SKM-1 treated with dmso at 0.1 percent for 144 hours (cell line): ENCODE measurements around the gene MB21D2.
A peak's percentile ranks its signal among the peaks of the same experiment; 100 is the strongest.
"Not testable (repeated sequence)": the region's sequence is repeated elsewhere in the genome, so short reads cannot be mapped to it uniquely, and the experiment has no call there.

Experiments
- DNase-seq: peaks from one replicate; lab custom pipeline; 2025; ENCODE audit not compliant: unreplicated experiment; lab: John Stamatoyannopoulos, UW

The MB21D2 gene, protein sequence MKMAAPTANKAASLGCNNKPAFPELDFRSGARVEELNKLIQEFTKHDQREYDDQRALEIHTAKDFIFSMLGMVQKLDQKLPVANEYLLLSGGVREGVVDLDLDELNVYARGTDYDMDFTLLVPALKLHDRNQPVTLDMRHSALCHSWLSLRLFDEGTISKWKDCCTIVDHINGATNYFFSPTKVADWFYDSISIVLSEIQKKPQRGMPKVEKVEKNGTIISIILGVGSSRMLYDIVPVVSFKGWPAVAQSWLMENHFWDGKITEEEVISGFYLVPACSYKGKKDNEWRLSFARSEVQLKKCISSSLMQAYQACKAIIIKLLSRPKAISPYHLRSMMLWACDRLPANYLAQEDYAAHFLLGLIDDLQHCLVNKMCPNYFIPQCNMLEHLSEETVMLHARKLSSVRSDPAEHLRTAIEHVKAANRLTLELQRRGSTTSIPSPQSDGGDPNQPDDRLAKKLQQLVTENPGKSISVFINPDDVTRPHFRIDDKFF

DNA sequence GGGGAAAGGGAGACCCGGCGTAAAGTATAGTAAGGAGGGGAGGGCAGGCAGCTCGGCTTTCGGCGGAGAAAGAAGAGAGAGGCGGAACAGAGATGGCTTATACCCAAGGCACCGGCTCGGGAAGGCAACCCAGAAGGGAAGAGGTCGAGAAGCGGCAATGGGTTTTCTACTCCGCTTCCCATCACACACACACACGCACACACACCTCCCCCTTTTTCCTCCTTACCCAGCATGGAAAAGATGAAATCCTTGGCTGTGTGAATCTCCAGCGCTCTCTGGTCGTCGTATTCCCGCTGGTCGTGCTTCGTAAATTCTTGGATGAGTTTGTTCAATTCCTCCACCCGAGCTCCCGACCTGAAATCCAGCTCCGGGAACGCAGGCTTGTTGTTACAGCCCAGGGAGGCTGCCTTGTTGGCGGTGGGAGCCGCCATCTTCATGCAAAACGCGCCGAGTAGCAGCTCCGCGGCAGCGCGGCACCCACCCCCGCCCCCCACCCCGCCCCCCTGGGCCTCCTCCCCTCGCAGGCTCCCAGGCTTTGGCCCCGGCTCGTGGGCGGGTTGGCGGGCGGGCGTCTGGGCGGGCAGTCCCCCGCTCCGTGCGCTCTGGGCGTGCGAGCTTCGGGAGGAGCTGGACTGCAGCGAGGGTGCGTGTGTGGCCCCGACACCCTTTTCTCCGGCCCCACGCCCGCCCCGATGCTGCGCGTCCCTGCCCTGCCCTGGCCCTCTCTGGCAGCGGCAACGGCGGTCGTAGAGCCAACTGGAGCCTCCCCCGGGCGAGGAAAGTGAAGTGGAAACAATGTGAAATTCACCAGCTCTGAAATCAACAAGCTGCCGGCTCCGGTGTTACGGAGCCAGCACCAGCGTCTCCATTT is at the start of gene MB21D2:
MB21D2 (minus strand) TSS at position 453 of the 871 bp plus-strand sequence; CDS start at position 437, 16 bp downstream.
- DNase-seq = peak; percentile 64

DNA sequence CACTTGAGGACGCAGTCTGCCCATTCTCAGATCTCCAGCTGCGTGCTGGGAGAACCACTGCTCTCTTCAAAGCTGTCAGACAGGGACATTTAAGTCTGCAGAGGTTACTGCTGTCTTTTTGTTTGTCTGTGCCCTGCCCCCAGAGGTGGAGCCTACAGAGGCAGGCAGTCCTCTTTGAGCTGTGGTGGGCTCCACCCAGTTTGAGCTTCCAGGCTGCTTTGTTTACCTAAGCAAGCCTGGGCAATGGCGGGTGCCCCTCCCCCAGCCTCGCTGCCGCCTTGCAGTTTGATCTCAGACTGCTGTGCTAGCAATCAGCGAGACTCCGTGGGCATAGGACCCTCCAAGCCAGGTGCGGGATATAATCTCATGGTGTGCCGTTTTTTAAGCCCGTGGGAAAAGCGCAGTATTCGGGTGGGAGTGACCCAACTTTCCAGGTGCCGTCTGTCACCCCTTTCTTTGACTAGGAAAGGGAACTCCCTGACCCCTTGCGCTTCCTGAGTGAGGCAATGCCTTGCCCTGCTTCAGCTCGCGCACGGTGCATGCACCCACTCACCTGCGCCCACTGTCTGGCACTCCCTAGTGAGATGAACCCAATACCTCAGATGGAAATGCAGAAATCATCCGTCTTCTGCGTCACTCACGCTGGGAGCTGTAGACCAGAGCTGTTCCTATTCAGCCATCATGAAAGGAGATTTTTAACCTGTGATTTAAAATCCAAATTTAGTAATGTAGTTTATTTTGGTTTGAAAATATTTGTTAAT is 47.5 kb upstream of the MB21D2 start:
- not testable (repeated sequence) for DNase-seq

DNA sequence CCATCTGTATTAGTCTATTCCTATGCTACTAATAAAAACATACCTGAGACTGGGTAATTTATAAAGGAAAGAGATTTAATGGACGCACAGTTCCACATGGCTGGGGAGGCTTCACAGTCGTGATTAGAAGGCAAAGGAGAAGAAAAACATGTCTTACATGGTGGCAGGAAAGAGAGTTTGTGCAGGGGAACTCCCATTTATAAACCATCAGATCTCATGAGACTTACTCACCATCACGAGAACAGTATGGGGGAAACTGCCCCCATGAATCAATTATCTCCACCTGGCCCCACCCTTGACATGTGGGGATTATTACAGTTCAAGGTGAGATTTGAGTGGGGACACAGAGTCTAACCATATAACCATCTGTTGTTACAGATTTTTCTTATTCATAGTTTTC is 42.1 kb upstream of the MB21D2 start:
- DNase-seq = no peak

DNA sequence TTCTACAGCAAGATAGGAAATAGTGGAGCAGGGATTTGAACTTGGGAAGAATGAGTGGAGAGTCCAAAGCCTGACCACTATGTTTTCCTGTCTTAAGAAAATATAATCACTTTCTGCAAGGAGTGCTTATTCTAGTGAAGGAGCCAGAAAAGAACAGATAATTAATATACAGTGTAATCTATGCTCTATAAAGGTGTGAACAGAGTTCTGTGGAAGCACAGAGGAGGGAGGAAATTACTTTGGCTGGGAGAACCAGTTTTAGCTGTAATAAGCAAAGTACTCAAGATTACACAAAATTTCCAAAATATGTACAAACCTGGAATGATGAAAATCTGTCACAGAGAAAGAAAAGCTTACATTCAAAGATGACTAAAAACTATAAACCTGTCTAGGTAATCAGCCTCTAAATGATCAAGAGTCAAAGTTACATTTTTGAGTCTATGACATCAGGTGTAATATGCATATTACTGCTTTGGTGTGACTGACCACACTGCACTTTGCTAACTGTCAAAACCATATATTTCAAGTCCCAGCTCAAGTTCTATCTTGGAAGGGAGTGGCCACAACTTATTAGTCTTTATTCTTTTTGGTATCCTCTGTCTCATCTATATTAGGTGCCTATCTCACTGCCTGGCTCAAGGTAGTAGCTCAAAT is 40.7 kb upstream of the MB21D2 start:
- no peak for DNase-seq

DNA sequence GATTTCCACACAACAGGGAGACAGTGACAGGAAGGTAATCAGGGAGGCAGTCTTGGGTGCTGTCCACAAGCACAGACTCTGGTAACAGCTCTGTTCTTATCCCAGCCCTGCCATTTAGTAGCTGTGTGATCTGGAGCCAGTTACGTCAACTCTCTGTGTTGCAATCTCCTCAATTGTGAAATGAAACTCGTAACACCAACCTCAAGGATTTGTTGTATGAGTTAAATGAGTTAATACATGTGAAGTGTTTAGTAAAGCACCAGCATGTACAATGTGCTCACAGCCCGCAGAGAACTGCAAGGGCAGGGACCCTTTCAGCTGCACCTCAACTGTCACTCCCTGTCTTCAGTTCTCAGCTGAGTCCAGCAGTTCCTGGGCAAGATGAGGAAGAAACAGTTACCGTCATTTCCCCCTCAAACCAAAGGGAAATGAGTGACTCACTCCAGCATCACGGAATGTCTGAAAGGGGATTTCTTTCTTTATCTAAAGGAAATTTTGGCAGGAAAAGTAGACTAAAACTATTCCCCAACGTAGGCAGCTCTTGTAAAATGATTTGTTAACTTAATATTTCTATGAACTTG is 39.9 kb upstream of the MB21D2 start:
- peak; percentile 97 for DNase-seq

DNA sequence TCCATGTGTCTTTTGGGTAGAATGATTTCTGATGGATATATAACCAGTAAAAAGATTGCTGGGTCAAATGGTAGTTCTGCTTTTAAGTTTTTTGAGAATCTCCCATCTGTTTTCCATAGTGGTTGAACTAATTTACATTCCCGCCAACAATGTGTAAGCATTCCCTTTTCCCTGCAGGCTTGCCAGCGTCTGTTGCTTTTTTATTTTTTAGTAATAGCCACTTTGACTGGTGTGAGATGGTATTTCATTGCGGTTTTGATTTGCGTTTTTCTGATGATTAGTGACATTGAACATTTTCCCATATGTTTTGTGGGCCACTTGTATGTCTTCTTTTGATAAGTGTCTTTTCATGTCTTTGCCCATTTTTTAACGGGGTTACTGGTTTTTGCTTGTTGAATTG is 36.3 kb upstream of the MB21D2 start:
- no peak for DNase-seq

DNA sequence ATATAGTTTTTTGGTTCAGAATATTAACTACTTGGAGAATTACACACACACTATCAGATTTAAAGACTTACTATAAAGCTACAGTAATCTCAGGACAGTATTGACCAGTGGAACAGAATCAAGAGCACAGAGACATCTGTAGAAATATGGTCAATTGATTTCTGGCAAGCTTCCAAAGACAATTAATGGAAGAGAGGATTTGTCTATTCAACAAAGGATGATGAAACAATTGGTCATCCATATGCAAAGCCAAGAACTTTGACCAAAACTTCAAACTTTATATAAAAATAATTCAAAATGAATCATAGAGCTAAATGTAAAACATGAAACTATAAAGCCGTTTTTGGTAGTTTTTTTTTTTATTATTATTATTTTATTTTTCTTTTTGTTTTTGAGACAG is 29.8 kb upstream of the MB21D2 start:
- DNase-seq = no peak

DNA sequence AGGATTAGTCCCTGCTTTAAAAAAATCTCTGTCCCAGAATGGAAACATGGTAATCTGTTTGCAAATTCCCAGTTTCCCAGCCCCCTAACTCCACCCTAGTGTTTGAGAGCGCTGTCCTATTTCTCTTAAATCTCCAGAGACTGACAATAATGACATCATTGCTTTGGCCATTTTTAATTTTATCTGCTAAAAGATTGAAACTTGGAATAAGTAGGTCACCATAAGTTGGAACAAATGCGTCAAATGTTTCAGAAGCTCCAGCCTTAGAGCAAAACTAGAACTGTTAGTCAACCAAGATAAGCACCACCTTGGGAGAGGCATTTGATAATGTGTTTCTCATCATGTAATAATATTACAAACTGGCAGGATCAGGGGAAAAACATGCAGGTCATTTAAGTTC is 25.7 kb upstream of the MB21D2 start:
- DNase-seq = no peak

DNA sequence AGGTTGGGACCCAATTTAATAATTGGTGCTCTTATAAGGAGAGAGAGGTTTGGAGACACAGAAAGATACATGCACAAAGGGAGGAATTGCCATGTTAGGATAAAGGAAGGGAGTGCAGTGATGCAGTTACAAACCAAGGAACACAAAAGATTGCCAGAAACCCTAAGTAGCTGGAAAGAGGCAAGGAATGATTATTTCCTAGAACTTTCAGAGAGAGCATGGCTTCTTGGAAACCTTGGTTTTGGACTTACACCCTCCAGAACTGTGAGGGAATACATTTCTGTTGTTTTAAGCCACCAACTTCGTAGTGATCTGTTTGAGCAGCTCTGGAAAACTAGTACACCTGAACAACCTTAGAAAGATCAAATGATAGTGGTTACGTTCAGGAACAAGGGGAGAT is 25.0 kb upstream of the MB21D2 start:
- DNase-seq = no peak

DNA sequence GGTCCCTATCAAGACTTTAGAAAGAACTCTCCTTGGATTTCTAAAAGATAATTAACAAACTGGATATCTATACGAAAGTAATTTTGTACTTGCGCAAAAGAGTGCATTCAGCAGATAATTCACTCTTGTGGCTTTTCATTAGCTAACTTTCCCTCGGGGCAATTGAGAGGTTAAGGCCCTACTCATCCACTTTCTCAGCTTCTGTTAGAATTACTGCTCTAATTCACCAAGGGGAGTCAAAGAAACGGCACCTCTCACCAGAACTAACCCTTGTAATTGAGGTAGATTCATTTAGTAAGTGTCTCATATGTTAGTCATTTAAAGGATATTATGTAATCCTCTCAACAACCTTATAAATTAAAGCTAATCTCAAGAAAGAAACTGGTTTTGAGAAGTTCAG is 22.5 kb upstream of the MB21D2 start:
- no peak for DNase-seq

DNA sequence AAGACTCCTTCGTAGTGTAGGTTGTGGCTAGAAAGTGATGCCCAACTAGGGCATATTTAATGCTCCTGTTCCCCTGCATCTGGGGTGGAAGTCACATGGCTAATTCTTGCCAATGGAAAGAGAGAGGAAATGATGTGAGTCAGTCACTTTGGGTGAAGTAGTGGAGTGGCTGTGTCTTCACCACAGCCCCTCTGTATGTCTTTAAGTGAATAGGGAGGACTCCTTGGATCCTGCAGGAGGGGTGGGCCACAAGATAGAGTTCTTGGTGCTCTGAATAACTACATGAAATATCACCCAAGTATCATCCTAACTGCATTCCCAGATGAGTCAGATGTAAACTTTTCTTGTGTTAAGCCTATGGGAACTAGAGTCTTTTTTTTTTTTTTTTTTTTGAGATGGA is 17.8 kb upstream of the MB21D2 start:
- DNase-seq = no peak

DNA sequence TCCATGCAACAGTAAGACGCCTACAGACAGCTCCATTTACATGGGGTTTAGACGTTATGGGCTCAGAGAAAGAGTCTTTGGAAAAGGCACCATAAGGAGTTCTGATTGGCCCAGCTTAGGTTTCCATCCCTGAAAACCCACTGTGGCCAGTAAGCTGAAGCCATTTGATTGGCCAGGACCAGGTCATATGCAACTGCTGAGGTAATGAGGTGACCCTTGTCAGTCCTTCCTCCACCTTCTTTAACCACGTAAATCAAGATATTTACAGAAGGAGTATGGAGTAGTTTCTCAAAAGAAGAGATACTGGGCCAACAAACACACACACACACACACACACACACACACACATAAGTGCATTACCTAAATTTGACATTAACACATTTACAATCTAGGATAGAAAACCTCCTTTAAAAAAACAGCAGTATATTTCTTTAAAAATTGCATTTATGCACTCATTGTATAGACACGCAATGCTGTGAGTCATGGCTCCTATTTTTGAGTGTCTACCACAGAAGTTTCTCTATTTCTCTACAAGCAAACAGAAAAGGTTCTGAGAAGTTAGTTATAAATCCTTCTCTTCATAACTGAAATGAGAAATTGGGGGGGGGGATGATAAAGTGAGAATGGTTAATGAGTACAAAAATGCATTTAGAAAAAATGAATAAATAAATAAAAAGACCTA is 16.3 kb upstream of the MB21D2 start:
- DNase-seq = no peak

DNA sequence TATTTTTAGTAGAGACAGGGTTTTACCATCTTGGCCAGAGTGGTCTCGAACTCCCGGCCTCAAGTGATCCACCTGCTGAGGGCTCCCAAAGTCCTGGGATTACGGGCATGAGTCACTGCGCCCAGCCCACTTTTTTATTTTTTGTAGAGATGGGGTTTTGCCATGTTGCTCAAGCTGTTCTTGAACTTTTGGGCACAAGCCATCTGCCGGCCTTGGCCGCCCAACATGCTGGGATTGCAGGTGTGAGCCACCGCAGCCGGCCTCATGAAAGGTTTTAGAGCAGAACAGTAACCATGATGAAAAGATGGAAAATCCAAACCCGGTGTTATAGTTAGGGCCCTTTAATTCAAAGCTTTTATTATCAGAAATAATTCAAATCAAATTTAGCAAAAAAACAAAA is 15.6 kb upstream of the MB21D2 start:
- DNase-seq = no peak

DNA sequence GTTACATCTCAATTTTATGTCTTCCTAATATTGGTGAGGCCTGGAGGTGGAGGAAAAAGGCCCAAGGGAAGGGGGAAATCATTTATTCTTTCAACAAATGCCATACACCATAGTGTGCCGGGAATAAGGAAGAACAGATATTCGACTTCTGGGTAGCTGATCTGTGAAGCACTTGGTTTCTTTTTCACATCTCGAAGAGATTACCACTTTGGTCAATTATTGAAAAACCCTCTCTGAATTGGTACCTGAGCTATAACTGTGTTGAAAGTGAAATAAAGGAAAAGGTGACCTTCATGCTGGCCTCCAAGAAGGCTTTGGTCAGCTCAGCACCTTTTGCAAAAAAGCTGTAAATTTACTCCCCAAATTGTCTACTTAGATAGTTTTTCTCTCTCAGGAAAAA is 14.2 kb upstream of the MB21D2 start:
- DNase-seq = no peak

DNA sequence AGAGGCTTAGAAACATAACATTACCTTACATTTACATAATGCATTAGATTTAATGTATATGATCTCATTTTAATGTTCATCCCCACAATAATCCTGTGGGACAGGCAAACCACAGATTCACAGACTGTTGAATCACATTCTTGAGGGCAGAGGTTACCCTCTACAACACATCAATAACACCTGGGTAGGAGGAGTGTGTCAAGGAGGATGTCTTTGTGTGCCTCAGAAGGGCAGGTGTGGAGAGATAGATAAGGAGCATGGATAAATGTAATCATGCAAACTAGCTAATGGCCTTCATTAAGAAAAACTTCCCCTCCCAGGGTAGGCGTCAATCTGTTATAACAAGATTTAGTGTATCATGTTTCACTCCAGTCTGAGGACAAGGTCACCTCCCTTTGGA is 12.9 kb upstream of the MB21D2 start:
- DNase-seq = no peak

DNA sequence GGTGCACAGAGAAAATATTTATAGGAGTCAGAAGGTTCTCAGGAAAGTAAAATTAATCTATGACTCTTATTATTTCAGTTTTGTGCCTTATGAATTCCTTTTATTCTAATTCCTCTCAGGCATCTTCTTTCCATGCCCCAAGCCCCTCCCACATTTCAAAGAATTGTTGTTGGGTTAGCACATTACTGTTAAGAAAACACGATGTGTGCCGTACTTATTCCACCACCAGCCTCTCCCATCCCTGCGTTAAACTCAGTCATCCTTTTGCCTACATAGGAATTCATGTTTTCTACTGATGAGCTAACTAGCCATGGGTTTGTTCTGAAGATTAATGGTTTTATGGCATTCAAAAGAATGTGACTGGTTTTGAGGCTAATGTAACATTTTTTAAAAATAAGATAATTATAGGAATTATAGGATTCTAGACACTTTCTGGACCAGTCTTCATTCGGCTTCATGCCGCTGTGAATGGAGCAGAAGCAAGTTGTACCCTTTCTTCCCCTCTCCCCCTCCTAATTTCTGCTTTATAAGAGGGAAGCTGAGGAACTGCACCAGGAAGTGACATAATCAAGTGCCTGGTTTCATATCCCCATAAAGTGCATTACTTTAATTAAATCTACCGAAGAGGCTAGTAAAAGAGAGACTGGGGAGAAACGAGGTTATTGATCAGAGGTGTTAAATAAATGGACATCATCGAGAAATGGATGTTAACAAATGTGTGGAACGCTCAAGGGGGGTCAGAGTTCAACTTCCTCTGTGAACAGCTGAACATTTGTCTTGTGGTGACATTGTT is 12.3 kb upstream of the MB21D2 start:
- peak; percentile 58 for DNase-seq

DNA sequence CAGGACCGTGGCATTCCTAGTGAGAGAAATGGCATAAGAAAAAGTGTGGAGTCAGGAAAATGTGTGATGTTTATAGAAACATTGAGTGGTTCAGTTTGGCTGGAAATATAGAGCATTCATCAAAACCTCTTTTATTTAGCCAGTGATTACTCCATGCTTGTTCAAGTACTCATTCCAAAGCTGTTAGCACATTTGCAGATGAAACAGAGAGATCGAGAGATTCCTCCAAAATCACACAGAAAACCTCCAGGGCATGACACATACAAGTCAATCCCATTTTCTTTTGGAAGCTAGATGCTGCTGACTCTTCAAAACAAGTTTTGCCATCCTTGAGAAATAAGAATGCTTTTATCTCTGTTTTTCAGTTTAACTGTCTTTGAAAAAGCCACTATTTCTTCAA is 11.5 kb upstream of the MB21D2 start:
- DNase-seq = no peak

DNA sequence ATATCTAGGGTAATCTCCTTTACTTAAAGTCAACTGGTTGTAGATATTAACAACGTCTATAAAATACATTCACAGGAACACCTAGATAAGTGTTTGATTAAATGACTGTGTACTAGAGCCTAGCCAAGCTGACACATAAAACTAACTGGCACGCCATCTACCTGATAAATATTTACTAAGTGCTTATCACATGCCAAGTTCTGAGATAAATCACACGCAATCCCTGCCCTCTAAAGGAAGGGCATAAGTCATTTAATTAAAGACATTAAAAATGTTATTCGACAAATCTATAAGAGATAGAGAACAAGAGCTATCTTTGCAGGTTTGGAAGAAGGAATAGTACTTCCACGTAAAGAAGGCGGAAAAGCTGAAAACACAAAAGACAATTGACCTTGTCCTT is 11.1 kb upstream of the MB21D2 start:
- DNase-seq = no peak

DNA sequence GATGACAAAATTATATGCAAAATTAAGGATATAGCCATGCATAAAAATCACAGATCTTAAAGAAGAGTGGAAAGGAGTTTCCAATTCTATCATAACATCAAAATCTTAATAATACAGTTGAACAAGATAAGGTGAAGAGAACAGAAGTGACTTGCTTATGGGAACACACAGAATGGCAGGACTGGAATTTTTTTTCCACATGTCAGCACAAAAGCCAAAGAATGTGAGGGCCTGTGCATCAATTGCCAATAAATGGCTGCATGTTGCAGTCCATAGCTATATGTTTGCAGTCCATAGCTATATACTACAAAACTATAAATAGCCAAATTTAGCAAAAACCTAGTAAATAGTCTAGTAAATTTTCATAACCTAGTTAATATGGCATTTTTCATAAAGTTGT is 10.4 kb upstream of the MB21D2 start:
- DNase-seq = no peak
